Adrenal gland (tissue), 5 donors: ENCODE results near the gene MORN1.

ENCODE experiments used
- POLR2A ChIP-seq, 2 donors: fragments of 450-650 bp; IDR thresholded peaks; one replicate each; pipeline ENCODE4 v1.6.1; 2017; ENCODE audit warnings: antibody characterized with exemption in 2 of 2, mild to moderate bottlenecking in 2 of 2, moderate library complexity in 1 of 2
- TF ChIP-seq, protein P1 (sequence below), 6 experiments: fragments of 450-650 bp in 4 of 6; fragments of 200-600 bp in 2 of 6; sonication (generic) in 1 of 6; IDR thresholded peaks; 1 replicate in 5 of 6; 2 replicates in 1 of 6; pipeline versions ENCODE4 v1.5.1 to v1.8.0; 2016 to 2021; ENCODE audit warnings: antibody characterized with exemption in 6 of 6, mild to moderate bottlenecking in 2 of 6, moderate library complexity in 1 of 6
- donor health status: DM: no; HTN: no; CAD: no.

DNA sequence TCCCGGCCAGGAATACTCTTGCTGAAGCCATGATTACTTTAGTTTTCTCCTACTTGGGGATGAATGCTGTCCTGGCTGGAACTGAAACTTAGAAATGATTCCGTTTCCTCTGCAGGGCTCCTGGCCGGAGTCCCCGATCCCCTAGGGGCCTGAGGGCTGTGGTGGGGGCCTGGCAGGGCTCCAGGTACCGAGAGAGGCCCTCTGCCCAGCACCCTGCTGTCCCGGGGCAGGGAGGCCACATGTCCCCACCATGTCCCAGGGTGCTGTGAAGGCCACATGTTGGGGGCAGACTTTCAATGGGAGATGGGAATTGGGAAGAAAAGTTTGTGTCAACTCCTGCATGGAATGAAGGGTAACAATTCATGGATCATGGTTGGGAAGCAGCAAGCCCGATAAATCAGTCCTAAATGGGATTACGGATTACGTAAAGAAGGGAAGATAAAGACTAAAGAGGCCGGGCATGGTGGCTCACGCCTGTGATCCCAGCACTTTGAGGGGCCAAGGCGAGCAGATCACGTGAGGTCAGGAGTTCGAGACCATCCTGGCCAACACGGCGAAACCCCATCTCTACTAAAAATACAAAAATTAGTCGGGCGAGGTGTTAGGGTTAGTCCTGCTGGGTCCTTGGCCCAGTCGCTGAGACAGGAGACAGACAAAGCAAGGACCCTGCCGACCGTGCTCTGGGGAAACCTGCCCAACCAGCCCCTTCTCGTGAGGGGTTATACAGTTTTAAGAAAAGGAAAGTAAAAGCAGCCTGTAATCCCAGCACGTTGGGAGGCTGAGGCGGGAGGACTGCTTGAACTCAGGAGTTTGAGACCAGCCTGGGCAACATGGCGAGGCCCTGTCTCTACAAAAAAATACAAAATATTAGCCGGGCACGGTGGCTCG, 37.6 kb downstream of the MORN1 start:
- TF ChIP-seq, protein P1, sequence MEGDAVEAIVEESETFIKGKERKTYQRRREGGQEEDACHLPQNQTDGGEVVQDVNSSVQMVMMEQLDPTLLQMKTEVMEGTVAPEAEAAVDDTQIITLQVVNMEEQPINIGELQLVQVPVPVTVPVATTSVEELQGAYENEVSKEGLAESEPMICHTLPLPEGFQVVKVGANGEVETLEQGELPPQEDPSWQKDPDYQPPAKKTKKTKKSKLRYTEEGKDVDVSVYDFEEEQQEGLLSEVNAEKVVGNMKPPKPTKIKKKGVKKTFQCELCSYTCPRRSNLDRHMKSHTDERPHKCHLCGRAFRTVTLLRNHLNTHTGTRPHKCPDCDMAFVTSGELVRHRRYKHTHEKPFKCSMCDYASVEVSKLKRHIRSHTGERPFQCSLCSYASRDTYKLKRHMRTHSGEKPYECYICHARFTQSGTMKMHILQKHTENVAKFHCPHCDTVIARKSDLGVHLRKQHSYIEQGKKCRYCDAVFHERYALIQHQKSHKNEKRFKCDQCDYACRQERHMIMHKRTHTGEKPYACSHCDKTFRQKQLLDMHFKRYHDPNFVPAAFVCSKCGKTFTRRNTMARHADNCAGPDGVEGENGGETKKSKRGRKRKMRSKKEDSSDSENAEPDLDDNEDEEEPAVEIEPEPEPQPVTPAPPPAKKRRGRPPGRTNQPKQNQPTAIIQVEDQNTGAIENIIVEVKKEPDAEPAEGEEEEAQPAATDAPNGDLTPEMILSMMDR (IDR thresholded peaks at IDR 0.05) = no peak
- TF ChIP-seq POLR2A (IDR thresholded peaks at IDR 0.05) = no peak
